SJCRH30 (cell line): ENCODE measurements around the gene VSIG2. TPM values are rescaled to one million over a fixed set of nuclear protein-coding genes. Genes with fewer than 3 reads are reported as not detected.
"Not testable (repeated sequence)": the region's sequence is repeated elsewhere in the genome, so short reads cannot be mapped to it uniquely, and the experiment has no call there.

Source experiments
- DNase-seq, 2 experiments: peaks; one replicate each; pipeline ENCODE4 v3.0.0-alpha.2; 2015 to 2020
- H3K27ac ChIP-seq: fragments of 250-450 bp; sonication (Bioruptor Pico); 2 replicates; pipeline ENCODE4 v1.5.1; 2020; ENCODE audit warnings: mild to moderate bottlenecking, moderate library complexity
- H3K27me3 ChIP-seq: fragments of 250-450 bp; sonication (Bioruptor Pico); 2 replicates; pipeline ENCODE4 v1.5.1; 2020; ENCODE audit warnings: mild to moderate bottlenecking, moderate library complexity
- H3K36me3 ChIP-seq: fragments of 250-450 bp; sonication (Bioruptor Pico); 2 replicates; pipeline ENCODE4 v1.5.1; 2020; ENCODE audit warnings: mild to moderate bottlenecking, moderate library complexity
- H3K4me1 ChIP-seq: fragments of 250-450 bp; sonication (Bioruptor Pico); 2 replicates; pipeline ENCODE4 v1.5.1; 2020; ENCODE audit warnings: mild to moderate bottlenecking, moderate library complexity
- H3K4me3 ChIP-seq: fragments of 250-450 bp; sonication (Bioruptor Pico); 2 replicates; pipeline ENCODE4 v1.5.1; 2020; ENCODE audit warnings: mild to moderate bottlenecking, moderate library complexity
- H3K9me3 ChIP-seq: fragments of 250-450 bp; sonication (Bioruptor Pico); replicated peaks from 2 replicates; pipeline ENCODE4 v1.5.1; 2020; ENCODE audit warnings: mild to moderate bottlenecking, moderate library complexity
- total RNA-seq: library from RNA; depleted of rRNA; stranded (reverse); fragments of >200 nt; shearing (Covaris generic); gene quantifications from 2 replicates; pipeline ENCODE4 v1.2.3, GENCODE V29; 2014

Gene VSIG2
- total RNA-seq, 1 experiment from 2014 or later = not detected

DNA sequence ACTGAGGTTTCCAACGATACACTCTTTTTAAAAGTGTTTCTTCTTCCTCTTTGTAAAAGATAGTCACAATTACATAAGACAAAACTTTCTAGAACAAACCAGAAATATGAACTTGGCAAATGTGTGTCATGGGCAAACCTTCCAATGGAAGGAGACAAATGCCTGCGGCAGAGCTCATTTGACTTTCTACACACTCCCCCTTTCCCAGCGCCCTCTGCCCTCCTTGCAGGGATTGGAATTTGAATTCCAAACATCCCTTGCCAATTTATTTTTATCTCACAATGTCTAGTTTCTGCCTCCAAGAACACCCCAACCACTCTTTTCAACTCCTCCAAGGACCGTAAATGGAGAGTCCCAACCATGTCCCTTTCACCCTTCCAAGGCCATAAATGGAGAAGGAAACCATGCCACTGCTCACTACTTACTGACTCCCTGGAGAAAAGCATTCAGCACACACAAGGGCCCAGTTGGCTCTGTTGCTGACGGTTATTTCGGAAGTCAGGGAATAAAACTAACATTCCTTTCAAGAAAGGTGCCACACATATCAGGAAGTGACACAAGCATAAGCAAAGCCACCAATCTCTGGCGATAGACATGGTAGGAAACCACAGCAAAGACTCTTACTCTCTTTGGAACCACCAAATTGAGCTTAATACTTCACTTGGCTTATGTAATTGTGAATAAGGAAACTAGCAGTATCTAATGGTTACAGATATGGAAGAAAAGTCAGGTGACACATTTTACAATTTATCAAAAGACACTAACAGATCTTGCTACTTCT lies 25.0 kb upstream of the VSIG2 start:
- Histone ChIP-seq H3K27me3 (no peaks in the 10 kb centered on the region), H3K4me1 (no peaks in the 10 kb centered on the region), H3K9me3 (no peaks in the 10 kb centered on the region), H3K4me3 (no peak overlapping the region), H3K36me3 (peaks cover 4% of the 10 kb centered on the region; the same call in 1 of the 2 replicates), H3K27ac (no peak overlapping the region)
- DNase-seq = no peak

DNA sequence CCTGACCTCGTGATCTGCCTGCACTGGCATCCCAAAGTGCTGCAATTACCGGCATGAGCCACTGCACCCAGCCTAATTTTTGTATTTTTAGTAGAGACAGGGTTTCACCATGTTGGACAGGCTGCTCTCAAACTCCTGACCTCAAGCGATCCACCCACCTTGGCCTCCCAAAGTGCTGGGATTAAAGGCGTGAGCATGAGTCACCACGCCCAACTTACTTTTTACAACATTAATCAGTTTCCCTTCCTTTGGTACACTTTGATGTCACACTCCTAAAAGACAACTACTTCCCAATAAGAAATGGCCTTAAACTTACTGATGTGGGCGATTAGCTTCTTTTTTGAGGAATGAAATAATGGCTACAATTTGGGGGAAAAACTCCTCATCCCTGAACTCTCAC lies 18.9 kb upstream of the VSIG2 start:
- H3K36me3 ChIP-seq = peaks cover 12% of the 10 kb centered on the region
- not testable (repeated sequence) for H3K27ac ChIP-seq, H3K4me3 ChIP-seq, H3K27me3 ChIP-seq, DNase-seq, H3K9me3 ChIP-seq, H3K4me1 ChIP-seq

- no peak overlapping the region for H3K27ac ChIP-seq
- H3K36me3 ChIP-seq = peaks cover 11% of the 10 kb centered on the region
Measured at GRCh38 chr11:124769806-124770774, 18.0 kb upstream of the VSIG2 start.

GRCh38 chr11:124768914-124769313 lies 16.9 kb upstream of the VSIG2 start:
- DNase-seq = no peak
- no peaks in the 10 kb centered on the region for H3K27me3 ChIP-seq
- H3K27ac ChIP-seq = no peak overlapping the region
- peaks cover 11% of the 10 kb centered on the region for H3K36me3 ChIP-seq
- no peaks in the 10 kb centered on the region for H3K9me3 ChIP-seq
- H3K4me3 ChIP-seq = no peak overlapping the region
- H3K4me1 ChIP-seq = no peaks in the 10 kb centered on the region; the same call in 1 of the 2 replicates

More at GRCh38 chr11:124769806-124770774, 18.0 kb upstream of the VSIG2 start:
- no peaks in the 10 kb centered on the region for H3K27me3 ChIP-seq
- no peak overlapping the region for H3K4me3 ChIP-seq
- H3K4me1 ChIP-seq = no peaks in the 10 kb centered on the region
- DNase-seq = no peak
- no peaks in the 10 kb centered on the region for H3K9me3 ChIP-seq

GRCh38 chr11:124766156-124766555 lies 14.1 kb upstream of the VSIG2 start:
- no peaks in the 10 kb centered on the region for H3K27me3 ChIP-seq
- H3K9me3 ChIP-seq = no peaks in the 10 kb centered on the region
- no peak overlapping the region for H3K4me3 ChIP-seq
- no peak for DNase-seq
- peaks cover 3% of the 10 kb centered on the region; the same call in 1 of the 2 replicates for H3K4me1 ChIP-seq
- H3K27ac ChIP-seq = no peak overlapping the region
- peaks cover 9% of the 10 kb centered on the region for H3K36me3 ChIP-seq

- Histone ChIP-seq H3K4me3 (peak overlapping the region; percentile 32), H3K27me3 (no peaks in the 10 kb centered on the region), H3K36me3 (peaks cover 6% of the 10 kb centered on the region), H3K27ac (no peak overlapping the region), H3K9me3 (no peaks in the 10 kb centered on the region), H3K4me1 (peaks cover 3% of the 10 kb centered on the region; the same call in 1 of the 2 replicates)
- DNase-seq = peak; percentile 73 to 77
Measured at GRCh38 chr11:124763156-124763947, 11.3 kb upstream of the VSIG2 start.

- no peaks in the 10 kb centered on the region for H3K9me3 ChIP-seq
- H3K4me1 ChIP-seq = peaks cover 3% of the 10 kb centered on the region; the same call in 1 of the 2 replicates
- peaks cover 1% of the 10 kb centered on the region for H3K36me3 ChIP-seq
- peak overlapping the region; percentile 32 for H3K4me3 ChIP-seq
- DNase-seq = no peak
- no peak overlapping the region for H3K27ac ChIP-seq
- no peaks in the 10 kb centered on the region for H3K27me3 ChIP-seq
Measured at GRCh38 chr11:124762624-124763155, 10.6 kb upstream of the VSIG2 start.

- Histone ChIP-seq H3K4me1 (peaks cover 3% of the 10 kb centered on the region; the same call in 1 of the 2 replicates), H3K27ac (no peak within 1 kb of the TSS), H3K4me3 (peak within 1 kb of the TSS; percentile 32), H3K9me3 (no peaks in the 10 kb centered on the region), H3K36me3 (no peaks in the 10 kb centered on the region; the same call in none of the 2 replicates), H3K27me3 (no peaks in the 10 kb centered on the region)
- DNase-seq = no peak
Measured at GRCh38 chr11:124762105-124762623, 10.1 kb upstream of the VSIG2 start, which contains the start of gene ESAM. Gene ESAM (minus strand): TSS chr11:124762290. CDS start chr11:124762154, 136 bp downstream.

DNA sequence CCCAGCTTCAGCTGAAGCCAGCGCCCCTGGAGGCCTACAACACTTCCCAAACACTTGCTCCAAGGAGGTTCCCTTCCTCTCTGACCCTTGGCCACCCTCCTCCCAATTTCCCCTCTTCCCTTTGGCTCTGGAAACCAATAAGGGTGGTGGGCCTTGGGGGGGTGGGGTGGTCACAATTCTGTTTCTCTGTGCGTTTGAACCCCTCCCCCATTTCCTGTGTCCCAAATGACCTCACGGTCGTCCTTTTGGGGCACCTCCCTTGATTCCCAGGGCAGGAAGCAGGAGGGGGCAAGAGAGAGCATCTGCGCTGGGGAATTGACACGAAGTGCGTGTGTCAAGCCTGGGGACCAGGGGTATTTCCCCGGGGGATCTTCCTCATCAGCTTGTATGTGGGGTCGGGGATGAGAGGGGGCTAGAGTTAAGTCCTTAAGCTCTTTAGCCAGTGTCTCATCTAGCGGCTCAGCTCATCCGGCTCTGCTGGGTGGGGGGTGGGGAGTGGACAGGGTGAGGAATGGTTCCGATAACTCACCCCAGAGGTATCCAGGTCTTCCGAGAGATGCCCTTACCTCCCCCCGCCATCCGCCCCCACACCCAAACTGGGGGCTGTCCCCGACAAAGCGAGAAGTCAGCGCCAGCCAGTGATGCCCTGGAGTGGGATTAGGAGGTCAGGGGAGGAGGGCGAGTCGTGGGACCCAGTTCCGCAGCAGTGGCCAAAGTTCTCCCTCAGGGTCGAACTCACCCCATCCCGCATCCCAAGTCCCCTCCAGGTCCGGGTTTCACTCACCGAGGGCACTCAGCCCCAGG lies 9.4 kb upstream of the VSIG2 start:
- Histone ChIP-seq H3K4me3 (no peak overlapping the region), H3K27me3 (no peaks in the 10 kb centered on the region), H3K4me1 (peaks cover 3% of the 10 kb centered on the region; the same call in 1 of the 2 replicates), H3K36me3 (no peaks in the 10 kb centered on the region), H3K27ac (no peak overlapping the region), H3K9me3 (no peaks in the 10 kb centered on the region)
- no peak for DNase-seq

- no peaks in the 10 kb centered on the region for H3K27me3 ChIP-seq
- no peaks in the 10 kb centered on the region for H3K36me3 ChIP-seq
- no peak for DNase-seq
- H3K27ac ChIP-seq = no peak overlapping the region
- H3K9me3 ChIP-seq = no peaks in the 10 kb centered on the region
- H3K4me1 ChIP-seq = peaks cover 3% of the 10 kb centered on the region; the same call in 1 of the 2 replicates
- H3K4me3 ChIP-seq = no peak overlapping the region
Measured at GRCh38 chr11:124760806-124761205, 8.8 kb upstream of the VSIG2 start.

GRCh38 chr11:124760205-124760652 lies 8.2 kb upstream of the VSIG2 start:
- Histone ChIP-seq H3K36me3 (no peaks in the 10 kb centered on the region), H3K27ac (no peak overlapping the region), H3K4me1 (peaks cover 3% of the 10 kb centered on the region; the same call in 1 of the 2 replicates), H3K9me3 (no peaks in the 10 kb centered on the region), H3K4me3 (no peak overlapping the region), H3K27me3 (no peaks in the 10 kb centered on the region)
- no peak for DNase-seq

DNA sequence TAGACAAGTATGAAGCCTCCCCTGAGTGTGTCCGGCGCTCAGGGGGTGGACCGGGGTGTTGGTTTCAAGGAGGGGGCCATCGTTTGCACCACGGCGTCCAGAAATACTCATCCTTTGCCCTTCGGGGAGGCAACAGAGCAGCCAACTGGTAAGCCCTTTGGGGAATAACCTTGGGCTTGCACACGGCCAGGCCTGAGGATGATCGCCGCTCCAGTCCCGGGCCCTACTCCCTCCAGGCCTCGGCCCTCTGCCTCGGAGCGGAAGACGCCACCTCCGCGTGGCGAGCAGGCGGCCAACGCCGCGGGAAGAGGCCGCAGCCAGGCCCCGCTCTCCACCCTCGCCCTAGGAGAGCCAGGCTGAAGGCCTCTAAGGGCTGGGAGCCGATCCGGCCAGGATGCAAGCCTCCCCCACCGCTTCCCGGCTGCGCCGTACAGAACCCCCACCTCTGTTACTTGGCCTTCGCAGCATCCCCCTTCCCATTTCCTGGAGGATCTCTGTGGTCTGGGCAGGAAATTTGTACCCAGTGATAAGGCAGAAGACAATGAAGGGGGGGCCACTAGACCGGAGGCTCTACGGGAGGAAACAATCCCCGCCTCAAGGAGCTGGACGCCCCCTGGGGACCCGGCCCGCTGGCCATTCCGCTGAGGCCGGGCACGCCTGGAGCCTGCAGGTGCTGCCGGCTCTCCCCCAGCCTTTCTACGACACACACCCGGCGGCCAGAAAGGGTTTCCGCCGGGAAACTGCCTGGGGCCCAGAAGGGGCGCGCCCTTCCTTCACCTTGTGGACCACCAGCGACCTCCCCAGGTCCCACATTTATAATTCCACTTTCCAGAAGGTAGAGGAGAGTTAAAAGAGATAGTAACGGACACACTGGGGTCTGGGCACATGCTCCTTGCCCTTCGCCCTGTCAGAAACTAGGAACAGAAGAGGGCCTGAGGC lies 7.5 kb upstream of the VSIG2 start:
- no peak overlapping the region for H3K4me3 ChIP-seq
- H3K27me3 ChIP-seq = no peaks in the 10 kb centered on the region
- peaks cover 3% of the 10 kb centered on the region; the same call in 1 of the 2 replicates for H3K4me1 ChIP-seq
- DNase-seq = no peak
- H3K36me3 ChIP-seq = no peaks in the 10 kb centered on the region
- no peaks in the 10 kb centered on the region for H3K9me3 ChIP-seq
- H3K27ac ChIP-seq = no peak overlapping the region
